ENCODE results near the gene PLEKHA6.

The PLEKHA6 gene

GRCh38 chr1:204176049-204176448, 183.7 kb downstream of the PLEKHA6 start:
- no peak for DNase-seq

DNA sequence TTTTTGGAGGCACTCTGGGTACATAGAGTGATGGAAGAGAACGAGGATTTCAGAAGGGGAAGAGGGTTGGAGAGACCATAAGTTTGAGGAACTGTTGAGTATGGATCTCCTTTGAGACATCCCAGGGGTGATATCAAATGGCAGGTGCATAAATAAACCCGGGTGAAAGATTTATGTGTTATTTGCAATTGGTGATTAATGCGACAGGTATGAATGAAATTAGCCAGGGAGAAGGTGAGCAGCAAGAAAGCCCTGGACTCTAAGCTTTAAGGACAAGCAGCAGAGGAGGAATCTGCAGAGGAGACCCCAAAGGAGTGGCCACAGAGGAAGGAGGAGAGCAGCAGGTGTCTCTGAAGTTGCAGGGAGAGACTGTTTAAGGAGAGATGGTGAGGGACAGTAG, 184.8 kb downstream of the PLEKHA6 start:
- no peak for DNase-seq

DNA sequence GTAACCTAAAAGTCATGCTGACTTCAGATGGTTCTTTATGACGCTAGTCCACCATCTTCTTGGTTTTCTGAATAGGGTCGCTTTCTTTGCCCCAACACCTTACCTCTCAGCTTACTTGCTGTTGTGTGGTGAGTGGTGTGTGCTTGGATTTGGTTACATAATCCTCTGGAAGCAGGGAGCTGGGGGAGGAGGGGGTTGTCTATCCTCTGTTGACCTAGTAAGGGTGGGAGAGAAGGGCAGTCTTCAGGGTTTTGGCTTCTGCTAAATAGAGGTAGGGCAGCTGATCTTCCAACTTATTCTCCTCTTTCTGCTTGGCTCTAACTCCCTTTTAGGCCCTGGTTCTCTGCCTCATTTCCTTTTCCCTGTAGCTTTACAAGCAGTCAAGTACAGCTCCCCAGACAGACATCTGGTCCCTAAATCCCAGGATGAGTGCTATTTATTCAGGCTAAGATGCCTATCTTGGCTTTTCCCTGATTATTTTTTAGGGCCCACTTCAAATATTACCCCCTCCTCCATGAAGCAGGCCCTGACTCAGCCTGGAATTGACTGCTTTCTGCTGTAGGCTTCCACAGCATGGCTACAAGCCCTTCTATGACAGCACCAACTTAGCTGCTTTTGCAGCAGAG, 187.2 kb downstream of the PLEKHA6 start:
- no peak for DNase-seq

DNA sequence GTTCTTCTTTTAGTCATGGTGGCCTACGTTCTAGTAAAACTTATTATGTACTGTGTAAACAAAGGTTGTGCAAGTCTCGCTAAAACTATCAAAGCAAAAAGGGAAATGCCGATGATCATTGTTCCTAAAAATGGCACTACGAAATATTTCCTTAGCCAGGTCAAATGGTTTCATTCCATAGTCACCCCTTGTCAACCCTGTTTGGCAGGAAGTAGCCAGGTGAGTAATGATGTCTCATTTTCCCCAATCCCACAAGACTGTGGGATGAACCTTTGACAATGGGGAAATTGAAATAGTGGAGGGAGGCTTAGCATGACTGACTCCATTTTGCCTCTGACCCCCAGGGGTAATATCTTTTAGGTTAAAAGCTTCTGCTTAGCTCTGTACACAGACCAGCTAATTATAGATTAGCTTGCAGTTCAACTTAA, 188.0 kb downstream of the PLEKHA6 start:
- no peak for DNase-seq

DNA sequence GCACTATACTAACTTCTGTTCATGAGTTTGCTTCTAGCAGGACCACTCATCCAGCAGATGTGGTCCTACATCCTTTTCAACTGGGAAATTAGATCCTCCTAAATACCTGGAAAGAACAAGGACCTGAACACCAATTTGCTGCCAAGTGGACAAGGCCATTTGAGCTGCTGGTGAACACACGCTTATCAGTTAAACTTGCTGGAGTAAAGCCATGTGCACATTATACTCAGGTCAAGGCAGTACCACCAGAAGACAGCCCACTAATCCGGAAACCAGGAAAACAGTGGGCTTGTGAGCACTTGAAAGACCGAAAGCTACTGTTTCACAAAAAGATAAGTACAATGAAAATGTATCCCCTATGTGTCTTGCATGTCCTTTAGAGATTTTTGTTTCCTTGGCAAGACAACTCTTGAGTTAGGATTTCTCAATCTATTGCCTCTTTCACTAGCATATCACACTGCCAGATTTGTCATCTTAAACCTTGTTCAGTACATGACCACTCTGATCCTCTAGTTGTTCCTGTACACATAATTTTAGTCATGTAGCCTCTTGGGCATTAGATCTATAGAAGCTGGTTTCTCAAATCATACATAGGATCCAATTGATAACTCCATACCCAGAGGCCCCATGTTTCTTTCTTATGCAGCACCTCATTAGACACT, 189.1 kb downstream of the PLEKHA6 start:
- no peak for DNase-seq

DNA sequence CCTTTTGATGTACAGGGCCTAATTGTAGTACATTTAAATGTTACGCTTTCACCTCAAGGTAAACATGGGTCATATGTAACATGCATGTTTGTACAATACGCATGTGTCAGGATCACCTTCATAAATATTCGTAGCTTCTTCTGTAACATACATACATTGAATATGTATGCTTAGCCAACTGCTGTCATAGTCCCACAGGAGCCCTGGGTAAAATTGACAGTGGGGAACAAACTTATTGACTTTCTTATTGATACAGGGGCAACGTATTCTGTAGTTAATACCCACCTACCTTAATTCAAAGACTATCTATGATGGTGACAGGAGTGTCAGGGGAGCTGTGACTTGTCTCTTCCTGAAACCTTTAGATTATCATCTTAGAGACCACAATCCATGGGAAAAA, 189.9 kb downstream of the PLEKHA6 start:
- no peak for DNase-seq
